Measurements from ENCODE around the gene PGAM2. TPM values are rescaled to one million over a fixed set of nuclear protein-coding genes. Genes with fewer than 3 reads are reported as not detected.

Gene PGAM2
- not detected in 5 replicates for total RNA-seq (2022; extraction: Qiagen RNA extraction; ENCODE audit: low read depth)

DNA sequence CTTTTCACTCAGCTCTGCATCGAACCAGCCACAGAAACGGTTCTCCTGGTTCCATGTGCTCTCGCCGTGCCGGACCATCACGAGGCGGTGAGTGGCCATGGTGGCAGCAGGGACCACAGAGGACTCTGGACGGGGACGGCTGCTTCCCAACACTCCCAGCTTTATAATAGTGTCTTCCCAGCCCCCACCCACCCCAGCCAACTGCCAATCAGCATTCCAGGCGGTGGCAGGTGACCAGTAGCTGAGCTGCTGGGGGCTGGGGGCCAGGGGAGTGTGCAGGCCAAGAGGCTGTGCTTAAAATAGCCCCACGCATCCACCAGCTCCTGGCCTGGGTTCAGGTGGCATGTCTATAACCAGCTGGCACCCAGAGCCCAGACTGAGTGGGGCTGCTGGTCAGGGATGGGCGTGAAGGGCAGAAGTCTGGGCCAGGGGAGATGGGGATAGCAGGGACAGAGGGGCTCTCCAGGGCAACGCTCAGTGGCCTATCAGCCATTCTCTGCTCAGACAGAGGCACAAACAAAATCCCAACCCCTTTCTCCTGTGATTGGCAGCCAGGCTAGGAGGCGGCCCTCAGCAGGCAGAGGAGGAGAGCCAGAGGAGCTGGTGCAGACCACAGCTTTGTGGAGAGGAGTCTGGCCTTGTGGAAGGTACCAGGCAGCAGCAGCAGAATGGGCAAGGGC, at the start of gene PGAM2:
Gene PGAM2, minus strand, starts transcription at position 137 of the 680 bp plus-strand sequence. Its CDS starts 38 bp downstream, at position 99.

DNA sequence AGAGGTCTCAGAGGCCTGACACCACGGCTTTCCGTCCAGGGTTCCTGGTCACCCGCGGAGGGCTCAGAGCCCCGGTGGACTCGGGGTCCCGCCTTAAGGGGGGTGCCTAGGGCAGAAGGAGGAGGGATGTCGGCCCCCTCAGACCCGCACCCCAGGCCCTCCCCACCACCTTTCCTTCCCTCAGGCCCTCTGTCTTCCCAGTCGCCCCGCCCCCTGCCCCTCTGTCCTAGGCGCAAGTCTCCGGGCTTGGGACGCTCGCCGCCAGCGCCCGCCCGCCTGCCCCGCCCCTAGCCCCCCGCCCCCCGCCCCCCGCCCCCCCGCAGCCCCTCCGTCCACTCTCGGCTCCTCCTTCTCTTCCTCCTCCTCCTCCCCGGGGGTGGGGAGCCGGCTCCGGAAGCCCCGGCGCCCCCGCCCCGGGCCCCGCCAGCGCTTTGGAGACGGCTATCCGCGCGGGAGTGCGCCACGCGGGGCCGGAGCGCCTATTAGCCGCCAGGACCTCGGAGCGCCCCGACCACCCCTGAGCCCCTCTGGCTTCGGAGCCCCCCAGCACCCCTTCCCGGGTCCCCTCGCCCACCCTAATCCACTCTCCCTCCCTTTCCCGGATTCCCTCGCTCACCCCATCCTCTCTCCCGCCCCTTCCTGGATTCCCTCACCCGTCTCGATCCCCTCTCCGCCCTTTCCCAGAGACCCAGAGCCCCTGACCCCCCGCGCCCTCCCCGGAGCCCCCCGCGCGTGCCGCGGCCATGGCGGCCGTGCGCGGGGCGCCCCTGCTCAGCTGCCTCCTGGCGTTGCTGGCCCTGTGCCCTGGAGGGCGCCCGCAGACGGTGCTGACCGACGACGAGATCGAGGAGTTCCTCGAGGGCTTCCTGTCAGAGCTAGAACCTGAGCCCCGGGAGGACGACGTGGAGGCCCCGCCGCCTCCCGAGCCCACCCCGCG, 38.8 kb upstream of the PGAM2 start, which contains the start of gene AEBP1:
Gene AEBP1, plus strand, starts transcription at position 423 of the 937 bp plus-strand sequence. Its CDS starts 321 bp downstream, at position 744.

DNA sequence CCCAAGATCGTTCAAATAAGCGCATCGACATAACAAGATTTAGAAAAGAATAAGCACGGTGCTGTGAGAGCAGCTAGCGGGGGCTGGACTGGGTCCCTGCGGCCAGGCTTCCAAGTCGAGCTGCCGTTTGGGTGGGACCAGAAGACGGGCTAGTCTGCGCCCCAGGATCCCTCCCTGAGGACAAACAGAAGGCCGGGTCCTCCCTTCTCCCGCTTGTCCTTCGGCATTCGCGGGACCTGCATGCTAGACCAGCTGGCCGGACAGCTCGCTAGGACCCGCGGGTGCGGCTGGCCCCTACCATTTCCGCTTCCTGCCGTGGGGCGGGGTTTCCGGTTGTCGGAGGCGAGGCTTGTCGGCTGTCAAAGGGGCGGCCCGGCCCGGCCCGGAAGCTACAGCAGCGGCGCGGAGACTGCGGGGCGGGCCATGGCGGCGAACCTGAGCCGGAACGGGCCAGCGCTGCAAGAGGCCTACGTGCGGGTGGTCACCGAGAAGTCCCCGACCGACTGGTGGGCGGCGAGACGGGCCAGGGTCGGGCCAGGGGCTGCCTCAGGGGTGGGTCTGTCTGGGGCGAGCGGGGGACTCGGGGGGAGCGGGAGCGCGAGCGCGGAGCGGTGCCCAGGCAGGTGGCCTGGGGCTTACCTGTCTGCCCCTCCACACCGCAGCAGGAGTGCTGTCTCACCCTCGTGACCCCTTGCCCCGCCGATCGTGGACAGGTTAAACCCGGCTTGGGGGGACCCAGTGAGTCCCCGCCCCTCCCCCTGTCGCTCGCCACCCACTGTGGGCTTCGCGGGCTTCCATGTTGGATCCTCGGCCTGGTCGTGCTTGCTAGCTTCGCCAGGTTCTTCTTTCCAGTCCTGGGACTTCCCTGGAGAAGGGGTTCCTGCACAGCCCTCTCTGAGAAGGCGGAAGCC, 20.8 kb downstream of the PGAM2 start, which contains the start of gene DBNL:
Gene DBNL, plus strand, starts transcription at position 388 of the 911 bp plus-strand sequence. Its CDS starts 36 bp downstream, at position 424.

Other genes with a start within 250 kb of the PGAM2 start
- gene MRPS24, start 196.1 kb downstream of the PGAM2 start, total RNA-seq (2022; extraction: Qiagen RNA extraction; ENCODE audit: low read depth) = 235 to 260 TPM (median 246 TPM) in 5 replicates
- 26.6 to 29.9 TPM (median 27.3 TPM) in 5 replicates for gene URGCP, start 159.0 kb downstream of the PGAM2 start, total RNA-seq (2022; extraction: Qiagen RNA extraction; ENCODE audit: low read depth)
- 7.5 to 10.7 TPM (median 9.4 TPM) in 5 replicates for gene UBE2D4, start 139.1 kb downstream of the PGAM2 start, total RNA-seq (2022; extraction: Qiagen RNA extraction; ENCODE audit: low read depth)
- gene SPDYE1, start 67.7 kb downstream of the PGAM2 start, total RNA-seq (2022; extraction: Qiagen RNA extraction; ENCODE audit: low read depth) = not detected in 5 replicates
- gene DBNL, start 20.9 kb downstream of the PGAM2 start, total RNA-seq (2022; extraction: Qiagen RNA extraction; ENCODE audit: low read depth) = 57.6 to 72.3 TPM (median 66.5 TPM) in 5 replicates
- gene POLM, start 17.0 kb upstream of the PGAM2 start, total RNA-seq (2022; extraction: Qiagen RNA extraction; ENCODE audit: low read depth) = 5.6 to 7.5 TPM (median 6.6 TPM) in 5 replicates
- gene AEBP1, start 38.8 kb upstream of the PGAM2 start, total RNA-seq (2022; extraction: Qiagen RNA extraction; ENCODE audit: low read depth) = 0.05 TPM in 1 of 5 replicates, not detected in the others
- 131 to 171 TPM (median 158 TPM) in 5 replicates for gene POLD2, start 58.0 kb upstream of the PGAM2 start, total RNA-seq (2022; extraction: Qiagen RNA extraction; ENCODE audit: low read depth)
- gene MYL7, start 75.8 kb upstream of the PGAM2 start, total RNA-seq (2022; extraction: Qiagen RNA extraction; ENCODE audit: low read depth) = 1.2 TPM in 1 of 5 replicates, not detected in the others
- gene GCK, start 123.9 kb upstream of the PGAM2 start, total RNA-seq (2022; extraction: Qiagen RNA extraction; ENCODE audit: low read depth) = not detected in 5 replicates
- gene YKT6, start 135.4 kb upstream of the PGAM2 start, total RNA-seq (2022; extraction: Qiagen RNA extraction; ENCODE audit: low read depth) = 111 to 125 TPM (median 118 TPM) in 5 replicates